Jurkat, Clone E6-1 (cell line): ENCODE measurements around the gene APLN.

ENCODE experiments used
- DNase-seq: peaks from one replicate; pipeline ENCODE4 v3.0.0-alpha.2; 2011; ENCODE audit warnings: low read depth, low spot score
- H3K4me3 ChIP-seq: 2 replicates; pipeline ENCODE4 v1.5.1; 2011; ENCODE audit warnings: mild to moderate bottlenecking, low read length, control low read depth, moderate library complexity

The APLN gene

GRCh38 chrX:129613596-129613995, 41.2 kb downstream of the APLN start:
- DNase-seq = no peak
- H3K4me3 ChIP-seq = no peak overlapping the region

- no peak overlapping the region for H3K4me3 ChIP-seq
- no peak for DNase-seq
These were observed 42.4 kb downstream of the APLN start for GRCh38 chrX:129612396-129612795.

GRCh38 chrX:129609395-129609794, 45.4 kb downstream of the APLN start:
- no peak overlapping the region for H3K4me3 ChIP-seq
- DNase-seq = no peak

- DNase-seq = no peak
- H3K4me3 ChIP-seq = no peak overlapping the region
These were observed 46.3 kb downstream of the APLN start for GRCh38 chrX:129608496-129608895.

GRCh38 chrX:129606918-129607317, 47.8 kb downstream of the APLN start:
- no peak overlapping the region for H3K4me3 ChIP-seq
- no peak for DNase-seq

GRCh38 chrX:129600981-129601424, 53.8 kb downstream of the APLN start:
- H3K4me3 ChIP-seq = no peak overlapping the region
- no peak for DNase-seq

- no peak for DNase-seq
- H3K4me3 ChIP-seq = no peak overlapping the region
These were observed 54.8 kb downstream of the APLN start for GRCh38 chrX:129599996-129600395.

GRCh38 chrX:129599499-129599898, 55.3 kb downstream of the APLN start:
- H3K4me3 ChIP-seq = no peak overlapping the region
- DNase-seq = no peak

GRCh38 chrX:129597905-129598304, 56.9 kb downstream of the APLN start:
- H3K4me3 ChIP-seq = no peak overlapping the region
- no peak for DNase-seq

- no peak overlapping the region for H3K4me3 ChIP-seq
- DNase-seq = no peak
These were observed 58.7 kb downstream of the APLN start for GRCh38 chrX:129596077-129596476.
